Prostate gland (tissue), 2 donors: ENCODE results near the gene VPS36.

Experiments
- POLR2A ChIP-seq: fragments of 450-650 bp; IDR thresholded peaks from one replicate; pipeline ENCODE4 v1.6.1; 2016; ENCODE audit warnings: antibody characterized with exemption, mild to moderate bottlenecking
- POLR2AphosphoS5 ChIP-seq: sonication (generic); formaldehyde crosslinking; IDR thresholded peaks from one replicate; pipeline ENCODE4 v1.6.1; 2017; ENCODE audit warnings: antibody characterized with exemption
- TF ChIP-seq, protein P1 (sequence below), 4 experiments: fragments of 200-600 bp in 2 of 4; fragments of 450-650 bp in 2 of 4; sonication (generic) in 2 of 4; IDR thresholded peaks; 1 replicate in 3 of 4; 2 replicates in 1 of 4; pipeline ENCODE4 v1.5.1; 2016 to 2019; ENCODE audit warnings: antibody characterized with exemption in 4 of 4, mild to moderate bottlenecking in 2 of 4, moderate library complexity in 2 of 4

DNA sequence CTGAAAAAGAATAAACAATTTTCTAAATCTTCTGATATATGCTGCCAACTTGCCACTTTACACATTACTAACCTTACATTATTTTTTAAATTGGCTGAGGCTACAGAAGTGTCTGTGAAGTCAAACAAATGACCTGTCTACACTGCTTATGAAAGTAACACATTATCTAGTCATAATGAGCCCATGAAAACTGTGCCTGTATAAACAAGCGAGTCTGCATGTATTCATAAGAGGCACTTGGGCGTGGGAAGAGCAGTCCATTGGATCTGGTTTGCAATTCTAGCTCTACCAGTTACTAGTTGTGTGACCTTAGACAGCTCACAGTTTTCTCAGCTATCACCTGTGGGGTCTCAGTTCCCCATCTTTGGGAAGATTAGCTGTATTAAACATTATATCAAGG lies 3.1 kb downstream of the VPS36 start:
- TF ChIP-seq POLR2A (no peak), POLR2AphosphoS5 (no peak)
- TF ChIP-seq, protein P1, sequence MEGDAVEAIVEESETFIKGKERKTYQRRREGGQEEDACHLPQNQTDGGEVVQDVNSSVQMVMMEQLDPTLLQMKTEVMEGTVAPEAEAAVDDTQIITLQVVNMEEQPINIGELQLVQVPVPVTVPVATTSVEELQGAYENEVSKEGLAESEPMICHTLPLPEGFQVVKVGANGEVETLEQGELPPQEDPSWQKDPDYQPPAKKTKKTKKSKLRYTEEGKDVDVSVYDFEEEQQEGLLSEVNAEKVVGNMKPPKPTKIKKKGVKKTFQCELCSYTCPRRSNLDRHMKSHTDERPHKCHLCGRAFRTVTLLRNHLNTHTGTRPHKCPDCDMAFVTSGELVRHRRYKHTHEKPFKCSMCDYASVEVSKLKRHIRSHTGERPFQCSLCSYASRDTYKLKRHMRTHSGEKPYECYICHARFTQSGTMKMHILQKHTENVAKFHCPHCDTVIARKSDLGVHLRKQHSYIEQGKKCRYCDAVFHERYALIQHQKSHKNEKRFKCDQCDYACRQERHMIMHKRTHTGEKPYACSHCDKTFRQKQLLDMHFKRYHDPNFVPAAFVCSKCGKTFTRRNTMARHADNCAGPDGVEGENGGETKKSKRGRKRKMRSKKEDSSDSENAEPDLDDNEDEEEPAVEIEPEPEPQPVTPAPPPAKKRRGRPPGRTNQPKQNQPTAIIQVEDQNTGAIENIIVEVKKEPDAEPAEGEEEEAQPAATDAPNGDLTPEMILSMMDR (IDR thresholded peaks at IDR 0.05) = no peak
